Testis (tissue), 3 donors: Measurements from ENCODE around the gene KCP. TPM values are rescaled to one million over a fixed set of nuclear protein-coding genes. Genes with fewer than 3 reads are reported as not detected.

Experiments
- DNase-seq: peaks from one replicate; pipeline ENCODE4 v3.0.0-alpha.2; 2019
- H3K27ac ChIP-seq, 2 donors: fragments of 200-600 bp; sonication (generic); one replicate each; pipeline ENCODE4 v1.5.1; 2019
- H3K27me3 ChIP-seq: fragments of 200-600 bp; sonication (generic); one replicate; pipeline ENCODE4 v1.5.1; 2019
- H3K36me3 ChIP-seq: fragments of 200-600 bp; sonication (generic); one replicate; pipeline ENCODE4 v1.5.1; 2017; ENCODE audit warnings: low read depth; ENCODE audit errors: missing control alignments
- H3K4me1 ChIP-seq: fragments of 200-600 bp; sonication (generic); one replicate; pipeline ENCODE4 v1.5.1; 2019
- H3K4me3 ChIP-seq, 2 donors: fragments of 200-600 bp; sonication (generic); one replicate each; pipeline ENCODE4 v1.5.1; 2017 to 2019
- H3K9me3 ChIP-seq: fragments of 200-600 bp; sonication (generic); one replicate; pipeline ENCODE4 v1.5.1; 2017
- POLR2A ChIP-seq: fragments of 450-650 bp; IDR thresholded peaks from one replicate; pipeline ENCODE4 v1.6.1; 2017; ENCODE audit warnings: antibody characterized with exemption, mild to moderate bottlenecking, moderate library complexity
- WGBS, 2 donors: methylation state at CpG; one replicate each; pipeline ENCODE4 v1.1.5; 2018; 5-methylcytosine and 5-hydroxymethylcytosine counted together
- intact Hi-C: fragments of 100-400 bp; cut with DNase I; formaldehyde crosslinking; loops from one replicate; pipeline ENCODE4 v1.15.1; 2023; ENCODE audit warnings: low total_unique reads
- polyA plus RNA-seq: library from polyadenylated mRNA; stranded (reverse); fragments of 350-450 nt; fragmentation: Illumina TruSeq; extraction: RNeasy Lipid Tissue Mini Kit (QIAGEN cat#74804); gene quantifications from one replicate; pipeline ENCODE4 v1.2.3, GENCODE V29; 2014; ENCODE audit warnings: low read depth, low replicate concordance; ENCODE audit not compliant: insufficient read depth
- total RNA-seq, 2 donors: library from RNA; depleted of rRNA; stranded (reverse); fragments of >200 nt; gene quantifications; one replicate each; pipeline ENCODE4 v1.2.3, GENCODE V29; 2016
- TF ChIP-seq, protein P1 (sequence below), 3 experiments: fragments of 450-650 bp in 2 of 3; fragments of 200-600 bp in 1 of 3; sonication (generic) in 1 of 3; IDR thresholded peaks; one replicate each; pipeline ENCODE4 v1.5.1; 2016 to 2019; ENCODE audit warnings: antibody characterized with exemption in 3 of 3, mild to moderate bottlenecking in 2 of 3, moderate library complexity in 1 of 3

KCP gene
- total and polyA plus RNA-seq, 3 donors from 2014 or later: 0.68 to 1.4 (median 1.2) TPM

DNA sequence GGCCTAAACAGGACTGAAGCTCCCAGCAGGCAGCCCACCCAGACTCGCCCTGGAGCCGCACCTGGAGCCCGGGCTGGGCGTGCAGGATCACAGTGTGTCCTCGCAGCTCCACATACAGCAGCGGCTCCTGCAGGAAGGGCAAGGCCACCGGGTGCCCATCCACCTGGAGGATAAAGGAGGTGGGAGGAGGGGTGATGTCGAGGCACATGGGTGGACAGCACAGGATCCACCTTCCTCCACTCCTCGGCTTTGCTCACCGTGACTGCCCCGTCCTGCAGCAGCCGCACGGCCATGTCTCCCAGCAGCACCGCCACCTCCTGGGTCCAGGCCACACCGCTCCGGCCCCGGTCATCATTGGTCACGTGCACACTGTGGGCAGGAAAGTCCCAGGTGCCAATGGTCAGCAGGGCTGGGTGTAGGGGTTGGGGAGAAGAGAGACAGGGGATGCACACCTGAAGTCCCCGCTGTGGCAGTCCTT is 31.0 kb downstream of the KCP start:
- WGBS, 2 donors: 81 to 90% methylated on average over 10 to 19 of the region's 19 CpGs
- Histone ChIP-seq H3K9me3 (no peaks in the 10 kb centered on the region), H3K4me3 (no peak overlapping the region), H3K27me3 (no peaks in the 10 kb centered on the region), H3K4me1 (no peaks in the 10 kb centered on the region), H3K27ac (no peak overlapping the region), H3K36me3 (no peaks in the 10 kb centered on the region)
- intact Hi-C loops: loop anchor here (10.0 kb wide), 1 partner anchor 115 kb away; no protein-coding TSS in a partner anchor
- no peak for TF ChIP-seq POLR2A
- TF ChIP-seq, protein P1, sequence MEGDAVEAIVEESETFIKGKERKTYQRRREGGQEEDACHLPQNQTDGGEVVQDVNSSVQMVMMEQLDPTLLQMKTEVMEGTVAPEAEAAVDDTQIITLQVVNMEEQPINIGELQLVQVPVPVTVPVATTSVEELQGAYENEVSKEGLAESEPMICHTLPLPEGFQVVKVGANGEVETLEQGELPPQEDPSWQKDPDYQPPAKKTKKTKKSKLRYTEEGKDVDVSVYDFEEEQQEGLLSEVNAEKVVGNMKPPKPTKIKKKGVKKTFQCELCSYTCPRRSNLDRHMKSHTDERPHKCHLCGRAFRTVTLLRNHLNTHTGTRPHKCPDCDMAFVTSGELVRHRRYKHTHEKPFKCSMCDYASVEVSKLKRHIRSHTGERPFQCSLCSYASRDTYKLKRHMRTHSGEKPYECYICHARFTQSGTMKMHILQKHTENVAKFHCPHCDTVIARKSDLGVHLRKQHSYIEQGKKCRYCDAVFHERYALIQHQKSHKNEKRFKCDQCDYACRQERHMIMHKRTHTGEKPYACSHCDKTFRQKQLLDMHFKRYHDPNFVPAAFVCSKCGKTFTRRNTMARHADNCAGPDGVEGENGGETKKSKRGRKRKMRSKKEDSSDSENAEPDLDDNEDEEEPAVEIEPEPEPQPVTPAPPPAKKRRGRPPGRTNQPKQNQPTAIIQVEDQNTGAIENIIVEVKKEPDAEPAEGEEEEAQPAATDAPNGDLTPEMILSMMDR (IDR thresholded peaks at IDR 0.05): no peak
- no peak for DNase-seq

DNA sequence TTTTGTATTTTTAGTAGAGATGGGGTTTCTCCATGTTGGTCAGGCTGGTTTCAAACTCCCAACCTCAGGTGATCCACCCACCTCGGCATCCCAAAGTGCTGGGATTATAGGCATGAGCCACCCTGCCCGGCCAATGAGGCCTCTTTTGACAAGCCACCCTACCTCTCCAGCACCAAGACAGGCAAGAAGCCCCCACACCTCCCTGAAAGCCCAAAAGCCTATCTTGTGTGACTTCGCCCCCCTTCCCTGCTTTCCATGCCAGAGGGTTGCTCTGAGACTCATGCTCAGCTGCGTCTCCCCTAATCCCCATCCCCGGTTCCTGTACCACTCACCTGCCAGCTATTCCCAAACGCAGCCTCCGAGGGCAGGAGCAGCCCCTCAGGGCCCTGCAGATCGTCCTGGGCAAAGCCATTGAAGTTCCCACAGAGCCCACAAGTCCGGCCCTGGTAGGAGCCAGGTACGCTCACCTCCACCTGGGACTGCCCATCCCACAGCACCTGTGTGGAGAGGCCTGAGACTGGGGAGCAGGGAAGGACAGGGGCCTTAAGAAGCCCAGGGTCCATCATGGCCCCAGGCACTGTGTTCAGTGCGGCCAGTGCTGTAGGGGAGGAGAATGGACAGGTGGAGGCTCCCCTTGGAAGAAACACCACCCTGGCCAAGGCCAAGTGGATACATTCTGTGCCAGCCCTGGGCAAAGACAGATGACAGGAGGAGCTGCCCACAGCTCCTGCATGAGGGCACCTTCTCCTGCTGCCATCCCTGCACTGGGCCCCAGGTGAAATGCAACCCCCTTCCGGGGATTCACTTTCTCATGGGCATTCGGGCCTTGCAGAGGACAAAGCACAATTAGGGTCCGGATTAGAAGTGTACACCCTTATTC is 32.0 kb downstream of the KCP start:
- no peak overlapping the region for H3K4me3 ChIP-seq
- no peaks in the 10 kb centered on the region for H3K36me3 ChIP-seq
- 91 to 95% methylated on average over 13 to 14 of the region's 14 CpGs for WGBS, 2 donors
- intact Hi-C loops: loop anchor here (10.0 kb wide), 1 partner anchor 114 kb away; no protein-coding TSS in a partner anchor
- DNase-seq: no peak
- H3K27ac ChIP-seq: no peak overlapping the region
- TF ChIP-seq, protein P1 (IDR thresholded peaks at IDR 0.05): no peak
- no peaks in the 10 kb centered on the region for H3K27me3 ChIP-seq
- H3K4me1 ChIP-seq: no peaks in the 10 kb centered on the region
- no peaks in the 10 kb centered on the region for H3K9me3 ChIP-seq

DNA sequence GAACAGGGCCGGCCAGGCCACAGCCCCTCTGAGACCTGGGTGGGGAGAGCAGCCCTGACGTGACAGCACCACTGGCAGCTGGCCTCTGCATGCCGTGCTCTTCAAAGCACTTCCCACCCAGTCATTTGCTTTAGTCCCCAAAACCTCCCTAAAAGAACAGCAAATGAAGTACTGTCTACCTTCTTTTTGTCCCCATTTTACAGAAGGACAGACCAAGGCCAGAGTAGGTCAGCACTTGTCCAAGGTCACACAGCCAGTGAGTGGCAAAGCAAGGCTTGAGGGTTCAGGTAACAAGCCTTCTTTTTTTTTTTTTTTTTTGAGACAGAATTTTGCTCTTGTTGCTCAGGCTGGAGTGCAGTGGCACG is 32.8 kb downstream of the KCP start:
- H3K4me1 ChIP-seq: no peaks in the 10 kb centered on the region
- intact Hi-C loops: loop anchor here (10.0 kb wide), 1 partner anchor 113 kb away; no protein-coding TSS in a partner anchor
- H3K4me3 ChIP-seq: no peak overlapping the region
- WGBS, 2 donors: 83 to 88% methylated on average over 3 to 4 of the region's 4 CpGs
- no peak overlapping the region for H3K27ac ChIP-seq
- DNase-seq: no peak
- H3K27me3 ChIP-seq: no peaks in the 10 kb centered on the region
- no peaks in the 10 kb centered on the region for H3K36me3 ChIP-seq
- no peaks in the 10 kb centered on the region for H3K9me3 ChIP-seq
- no peak for TF ChIP-seq POLR2A
- TF ChIP-seq, protein P1 (IDR thresholded peaks at IDR 0.05): no peak

DNA sequence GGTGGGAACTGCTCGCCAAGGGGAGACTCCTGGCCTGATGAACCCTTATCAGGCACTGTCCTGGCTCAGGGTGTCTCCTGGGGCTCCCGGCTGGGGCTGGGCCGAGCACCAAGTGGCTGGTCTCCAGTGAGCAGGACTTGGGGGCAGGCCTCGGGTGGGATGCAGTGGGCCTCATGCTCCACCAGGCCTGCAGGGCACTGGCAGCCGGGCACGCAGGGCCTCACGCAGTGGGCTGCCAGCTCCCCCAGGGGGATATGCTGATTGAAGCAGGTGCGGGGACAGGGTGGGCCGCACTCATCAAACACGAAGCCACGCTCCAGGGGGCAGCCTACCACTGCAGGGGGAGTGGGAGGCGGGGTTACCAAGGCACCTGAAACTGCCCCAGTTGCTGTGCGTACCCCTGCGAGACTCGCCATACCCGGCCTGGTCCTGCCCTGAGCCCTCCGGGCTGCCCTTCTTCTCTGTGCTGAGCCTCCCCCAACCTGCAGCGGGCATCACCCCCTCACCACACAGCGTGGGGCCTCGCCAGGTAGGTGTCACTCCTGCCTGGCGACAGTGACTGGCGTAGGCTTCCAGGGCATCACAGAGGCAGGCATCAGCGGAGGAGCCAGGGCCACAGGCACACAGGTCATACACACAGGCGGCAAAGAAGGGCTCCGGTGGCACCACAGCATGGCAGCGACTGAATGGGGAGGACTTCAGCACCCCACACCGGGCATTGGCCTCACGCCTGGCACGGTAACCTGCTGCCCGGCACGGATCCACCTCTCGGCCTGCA is 33.3 kb downstream of the KCP start:
- Histone ChIP-seq H3K27ac (no peak overlapping the region), H3K9me3 (no peaks in the 10 kb centered on the region), H3K4me3 (no peak overlapping the region), H3K27me3 (no peaks in the 10 kb centered on the region), H3K36me3 (no peaks in the 10 kb centered on the region), H3K4me1 (no peaks in the 10 kb centered on the region)
- no peak for DNase-seq
- WGBS, 2 donors: 90 to 94% methylated on average over 18 to 31 of the region's 32 CpGs
- intact Hi-C loops: loop anchor here (10.0 kb wide), 1 partner anchor 112 kb away; no protein-coding TSS in a partner anchor
- TF ChIP-seq, protein P1 (IDR thresholded peaks at IDR 0.05): no peak
- TF ChIP-seq POLR2A: no peak
